GM18508 (cell line): ENCODE results near the gene GUCY2D.
"Not testable (repeated sequence)": the region's sequence is repeated elsewhere in the genome, so short reads cannot be mapped to it uniquely, and the experiment has no call there.

Source experiments
- ATAC-seq: cut with Tn5 transposase; IDR thresholded peaks from one replicate; pipeline ENCODE4 v1.9.1; 2021; ENCODE audit warnings: moderate number of reproducible peaks; ENCODE audit not compliant: insufficient read depth, unreplicated experiment

The GUCY2D gene

GRCh38 chr17:8015236-8015956 is 13.0 kb downstream of the GUCY2D start:
- ATAC-seq = no peak

GRCh38 chr17:8015957-8016631 is 13.7 kb downstream of the GUCY2D start:
- ATAC-seq = no peak

GRCh38 chr17:8016632-8017424 is 14.4 kb downstream of the GUCY2D start:
- no peak for ATAC-seq

GRCh38 chr17:8018436-8018835 is 16.0 kb downstream of the GUCY2D start:
- ATAC-seq = no peak

- no peak for ATAC-seq
Observed at GRCh38 chr17:8019166-8019565, 16.8 kb downstream of the GUCY2D start.

- ATAC-seq = no peak
Observed at GRCh38 chr17:8019665-8020650, 17.5 kb downstream of the GUCY2D start.

- no peak for ATAC-seq
Observed at GRCh38 chr17:8020776-8021564, 18.6 kb downstream of the GUCY2D start.

GRCh38 chr17:8021565-8022359 is 19.3 kb downstream of the GUCY2D start:
- ATAC-seq = no peak

GRCh38 chr17:8022360-8023003 is 20.1 kb downstream of the GUCY2D start:
- no peak for ATAC-seq

GRCh38 chr17:8024161-8024560 is 21.7 kb downstream of the GUCY2D start:
- ATAC-seq = not testable (repeated sequence)

- ATAC-seq = no peak
Observed at GRCh38 chr17:8025176-8025911, 22.9 kb downstream of the GUCY2D start.

- ATAC-seq = no peak
Observed at GRCh38 chr17:8029121-8029520, 26.7 kb downstream of the GUCY2D start.

- ATAC-seq = no peak
Observed at GRCh38 chr17:8031261-8031661, 28.8 kb downstream of the GUCY2D start.

GRCh38 chr17:8031950-8032349 is 29.5 kb downstream of the GUCY2D start:
- no peak for ATAC-seq

- ATAC-seq = no peak
Observed at GRCh38 chr17:8032442-8032841, 30.0 kb downstream of the GUCY2D start.

GRCh38 chr17:8038954-8039610 is 36.7 kb downstream of the GUCY2D start, which contains the start of gene ALOX15B:
Gene ALOX15B, plus strand, starts transcription at chr17:8039059. Its CDS starts 97 bp downstream, at chr17:8039156.
- ATAC-seq = no peak
